Measurements from ENCODE around the gene EP400. TPM values are rescaled to one million over a fixed set of nuclear protein-coding genes. Genes with fewer than 3 reads are reported as not detected.
"Not testable (repeated sequence)": the region's sequence is repeated elsewhere in the genome, so short reads cannot be mapped to it uniquely, and the experiment has no call there.

The EP400 gene
- total RNA-seq, 1 donor from 2014 or later, result 41.4 TPM

GRCh38 chr12:131959641-131960589 is 10.2 kb downstream of the EP400 start:
- intact Hi-C loops (cut with DNase I), result no loop called here
- peaks cover 28% of the 10 kb centered on the region for H3K4me1 ChIP-seq
- H3K4me3 ChIP-seq, result no peak overlapping the region
- H3K27me3 ChIP-seq, result no peaks in the 10 kb centered on the region
- no peak overlapping the region for H3K27ac ChIP-seq
- H3K9me3 ChIP-seq, result no peaks in the 10 kb centered on the region
- TF ChIP-seq, protein P1, sequence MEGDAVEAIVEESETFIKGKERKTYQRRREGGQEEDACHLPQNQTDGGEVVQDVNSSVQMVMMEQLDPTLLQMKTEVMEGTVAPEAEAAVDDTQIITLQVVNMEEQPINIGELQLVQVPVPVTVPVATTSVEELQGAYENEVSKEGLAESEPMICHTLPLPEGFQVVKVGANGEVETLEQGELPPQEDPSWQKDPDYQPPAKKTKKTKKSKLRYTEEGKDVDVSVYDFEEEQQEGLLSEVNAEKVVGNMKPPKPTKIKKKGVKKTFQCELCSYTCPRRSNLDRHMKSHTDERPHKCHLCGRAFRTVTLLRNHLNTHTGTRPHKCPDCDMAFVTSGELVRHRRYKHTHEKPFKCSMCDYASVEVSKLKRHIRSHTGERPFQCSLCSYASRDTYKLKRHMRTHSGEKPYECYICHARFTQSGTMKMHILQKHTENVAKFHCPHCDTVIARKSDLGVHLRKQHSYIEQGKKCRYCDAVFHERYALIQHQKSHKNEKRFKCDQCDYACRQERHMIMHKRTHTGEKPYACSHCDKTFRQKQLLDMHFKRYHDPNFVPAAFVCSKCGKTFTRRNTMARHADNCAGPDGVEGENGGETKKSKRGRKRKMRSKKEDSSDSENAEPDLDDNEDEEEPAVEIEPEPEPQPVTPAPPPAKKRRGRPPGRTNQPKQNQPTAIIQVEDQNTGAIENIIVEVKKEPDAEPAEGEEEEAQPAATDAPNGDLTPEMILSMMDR (IDR thresholded peaks at IDR 0.05), result no peak
- DNase-seq (no peak), ATAC-seq (no peak)
- H3K36me3 ChIP-seq, result peaks cover 14% of the 10 kb centered on the region

GRCh38 chr12:131960590-131961325 is 11.0 kb downstream of the EP400 start:
- ATAC-seq; H3K27me3 ChIP-seq; DNase-seq; intact Hi-C loops (cut with DNase I); H3K9me3 ChIP-seq; H3K27ac ChIP-seq; H3K4me3 ChIP-seq: not testable (repeated sequence)
- Histone ChIP-seq H3K36me3 (peaks cover 14% of the 10 kb centered on the region), H3K4me1 (peaks cover 28% of the 10 kb centered on the region)

DNA sequence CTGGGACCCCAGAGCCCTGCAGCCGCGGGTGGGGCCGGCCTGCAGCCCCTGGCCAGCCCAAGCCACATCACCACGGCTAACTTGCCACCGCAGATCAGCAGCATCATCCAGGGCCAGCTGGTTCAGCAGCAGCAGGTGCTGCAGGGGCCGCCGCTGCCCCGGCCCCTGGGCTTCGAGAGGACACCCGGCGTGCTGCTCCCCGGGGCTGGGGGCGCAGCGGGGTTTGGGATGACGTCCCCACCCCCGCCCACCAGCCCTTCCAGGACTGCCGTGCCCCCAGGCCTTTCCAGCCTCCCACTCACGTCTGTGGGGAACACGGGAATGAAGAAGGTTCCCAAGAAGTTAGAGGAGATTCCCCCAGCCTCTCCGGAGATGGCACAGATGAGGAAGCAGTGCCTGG is 11.6 kb downstream of the EP400 start:
- peaks cover 14% of the 10 kb centered on the region for H3K36me3 ChIP-seq
- H3K27ac ChIP-seq; H3K9me3 ChIP-seq; DNase-seq; ATAC-seq; H3K4me3 ChIP-seq; H3K27me3 ChIP-seq; intact Hi-C loops (cut with DNase I): not testable (repeated sequence)
- peaks cover 23% of the 10 kb centered on the region for H3K4me1 ChIP-seq

GRCh38 chr12:131962069-131962468 is 12.3 kb downstream of the EP400 start:
- no peaks in the 10 kb centered on the region for H3K27me3 ChIP-seq
- no peaks in the 10 kb centered on the region for H3K9me3 ChIP-seq
- TF ChIP-seq, protein P1 (IDR thresholded peaks at IDR 0.05), result no peak
- peaks cover 21% of the 10 kb centered on the region for H3K4me1 ChIP-seq
- no peak overlapping the region for H3K4me3 ChIP-seq
- ATAC-seq (no peak), DNase-seq (no peak)
- intact Hi-C loops (cut with DNase I), result no loop called here
- peaks cover 14% of the 10 kb centered on the region for H3K36me3 ChIP-seq
- no peak overlapping the region for H3K27ac ChIP-seq

DNA sequence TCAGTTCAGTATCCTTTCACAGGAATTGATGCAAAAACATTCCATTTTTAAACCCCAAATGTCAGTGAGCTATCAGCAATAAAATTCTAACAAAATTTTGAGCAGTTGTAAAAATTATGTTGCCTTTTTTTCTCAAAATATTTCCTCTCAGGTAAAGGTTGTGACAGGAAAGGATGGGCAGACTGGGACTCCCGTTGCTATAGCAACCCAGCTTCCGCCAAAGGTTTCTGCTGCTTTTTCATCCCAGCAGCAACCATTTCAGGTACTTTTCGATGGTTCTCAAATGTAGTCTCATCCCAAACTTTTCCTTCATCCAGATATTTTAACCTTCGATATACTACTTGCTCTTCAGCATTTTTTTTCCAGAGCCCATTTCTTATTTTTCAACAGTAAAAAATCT is 13.6 kb downstream of the EP400 start:
- H3K27ac ChIP-seq, result no peak overlapping the region
- peaks cover 14% of the 10 kb centered on the region for H3K36me3 ChIP-seq
- H3K9me3 ChIP-seq, result no peaks in the 10 kb centered on the region
- intact Hi-C loops (cut with DNase I), result no loop called here
- DNase-seq (no peak), ATAC-seq (no peak)
- no peak overlapping the region for H3K4me3 ChIP-seq
- H3K27me3 ChIP-seq, result no peaks in the 10 kb centered on the region
- TF ChIP-seq, protein P1 (IDR thresholded peaks at IDR 0.05), result no peak
- peaks cover 10% of the 10 kb centered on the region for H3K4me1 ChIP-seq

DNA sequence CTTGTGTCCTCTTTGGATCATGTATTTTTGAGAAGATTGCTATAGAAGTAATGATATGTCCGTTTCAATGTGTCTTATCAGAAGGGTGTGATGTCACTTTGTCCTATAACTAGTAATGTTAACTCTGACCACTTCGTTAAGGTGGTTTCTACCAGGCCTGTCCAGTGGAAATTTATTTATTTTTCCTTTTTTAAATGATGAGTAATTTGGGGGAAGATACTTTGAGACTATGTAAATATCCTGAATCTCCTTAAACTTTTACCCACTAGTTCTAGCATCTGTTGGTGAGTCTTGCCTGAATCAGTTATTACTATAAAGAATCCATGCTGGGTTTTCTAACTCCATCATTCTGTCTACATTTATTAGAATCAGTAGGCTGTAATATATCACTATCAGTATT is 15.3 kb downstream of the EP400 start:
- no peak for DNase-seq
- intact Hi-C loops (cut with DNase I), result no loop called here
- no peak for ATAC-seq
- Histone ChIP-seq H3K4me3 (no peak overlapping the region), H3K36me3 (peaks cover 14% of the 10 kb centered on the region), H3K9me3 (no peaks in the 10 kb centered on the region), H3K27ac (no peak overlapping the region), H3K4me1 (peaks cover 5% of the 10 kb centered on the region), H3K27me3 (no peaks in the 10 kb centered on the region)
- TF ChIP-seq, protein P1 (IDR thresholded peaks at IDR 0.05), result no peak

Data from upper lobe of right lung (tissue), 1 donor.